ENCODE data around the gene MEOX1.

MEOX1 gene

DNA sequence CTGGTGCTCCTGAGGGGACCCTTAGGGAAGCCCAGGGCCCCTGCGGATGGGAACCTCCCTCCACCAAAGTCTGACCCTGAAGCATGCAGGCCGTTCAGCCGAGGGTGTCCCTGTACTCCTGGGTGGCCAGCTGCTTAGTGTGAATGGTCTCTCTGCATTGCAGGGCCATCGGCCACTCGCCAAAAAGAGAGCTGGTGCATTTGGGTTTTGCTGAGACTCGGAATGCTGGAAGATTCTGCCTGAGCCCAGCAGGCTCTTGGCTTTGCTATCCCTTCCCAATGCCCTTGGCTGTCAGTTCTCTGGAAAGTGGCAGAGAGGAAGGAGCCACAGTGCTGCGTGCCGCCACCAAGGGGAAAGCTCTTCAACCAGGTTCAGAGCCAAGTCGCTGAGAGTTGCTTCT lies 2.8 kb downstream of the MEOX1 start:
- DNase-seq (ENCODE audit: low read depth in 2 of 2), result no peak

DNA sequence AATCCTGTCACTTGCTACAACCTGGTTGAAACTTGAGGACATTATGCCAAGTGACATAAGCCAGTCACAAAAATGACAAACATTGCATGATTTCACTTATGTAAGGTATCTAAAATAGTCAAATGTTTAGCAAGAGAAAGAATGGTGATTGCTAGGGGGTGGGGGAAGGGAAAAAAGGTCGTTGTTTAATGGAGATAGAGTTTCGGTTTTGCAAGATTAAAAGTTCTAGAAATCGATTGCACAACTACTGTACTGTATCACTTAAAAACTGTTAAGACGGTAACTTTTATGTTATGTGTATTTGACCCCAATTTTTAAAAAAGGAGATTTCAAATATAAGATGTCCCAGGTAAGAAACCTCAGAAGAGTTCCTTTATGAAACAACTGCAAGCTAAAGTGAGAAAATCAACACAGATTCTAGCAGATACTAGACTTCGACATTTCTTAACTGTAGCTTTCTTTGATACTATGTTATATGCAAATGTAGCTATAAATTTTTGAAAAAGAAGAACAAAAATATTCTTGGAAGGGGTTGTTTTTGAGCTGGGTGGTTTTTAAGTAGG lies 5.9 kb downstream of the MEOX1 start:
- no peak for DNase-seq (ENCODE audit: low read depth in 2 of 2)

DNA sequence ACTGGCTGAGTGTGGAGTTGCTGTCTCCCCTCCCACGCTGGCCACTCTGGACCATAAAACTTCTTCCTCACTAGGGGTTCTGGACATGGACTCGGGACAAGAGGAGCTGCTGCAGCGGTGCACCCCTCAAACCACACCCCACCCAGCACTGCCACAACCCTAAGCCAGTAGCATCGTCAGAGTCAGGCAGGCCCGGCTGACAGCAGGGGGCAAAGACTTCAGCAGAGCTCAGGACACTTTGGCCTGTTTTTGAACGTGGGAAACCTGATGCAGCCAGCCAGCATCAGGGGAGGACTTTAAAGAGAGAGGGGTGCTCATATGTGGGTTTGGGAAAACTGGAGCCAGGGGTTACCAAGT lies 9.6 kb downstream of the MEOX1 start:
- DNase-seq (ENCODE audit: low read depth in 2 of 2), result no peak

DNA sequence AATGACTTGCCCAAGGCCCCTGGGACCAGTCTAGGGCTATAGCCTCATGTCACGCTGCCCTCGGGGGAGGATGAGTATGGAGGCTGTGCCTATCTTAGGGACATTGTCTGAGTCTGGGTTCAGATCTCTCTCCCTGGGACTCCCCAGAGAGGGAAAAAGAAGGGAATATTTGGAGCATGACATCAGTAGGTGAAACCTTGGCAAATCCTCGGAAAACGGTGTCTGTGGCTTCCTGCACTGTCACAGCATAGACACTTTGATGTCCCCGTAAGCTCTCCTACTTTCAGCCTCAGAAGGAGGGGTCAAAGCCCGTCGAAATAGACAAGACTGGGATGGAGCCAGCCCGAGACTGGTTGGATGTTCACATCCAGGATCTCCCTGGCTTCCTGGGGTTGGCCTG lies 11.3 kb downstream of the MEOX1 start:
- no peak for DNase-seq (ENCODE audit: low read depth in 2 of 2)

DNA sequence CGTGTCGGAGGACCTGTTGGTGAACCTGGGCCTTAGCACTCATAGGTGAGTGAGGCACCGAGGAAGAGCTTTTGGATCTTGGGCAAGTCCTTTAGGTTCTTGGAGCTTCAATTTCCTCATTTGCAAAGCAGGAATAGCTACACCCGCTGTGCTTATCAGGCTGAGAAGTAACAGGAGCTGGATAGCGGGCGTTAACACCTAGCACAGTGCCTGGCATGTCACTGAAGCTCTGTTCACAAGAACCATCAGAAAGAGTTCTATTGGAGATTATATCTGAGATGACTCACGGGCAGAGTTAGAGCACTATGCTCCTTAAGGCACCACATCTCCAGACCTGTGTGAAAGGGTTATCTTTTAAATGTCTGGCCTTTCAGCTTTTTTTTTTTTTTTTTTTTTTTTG lies 12.8 kb downstream of the MEOX1 start:
- no peak for DNase-seq (ENCODE audit: low read depth in 2 of 2)

DNA sequence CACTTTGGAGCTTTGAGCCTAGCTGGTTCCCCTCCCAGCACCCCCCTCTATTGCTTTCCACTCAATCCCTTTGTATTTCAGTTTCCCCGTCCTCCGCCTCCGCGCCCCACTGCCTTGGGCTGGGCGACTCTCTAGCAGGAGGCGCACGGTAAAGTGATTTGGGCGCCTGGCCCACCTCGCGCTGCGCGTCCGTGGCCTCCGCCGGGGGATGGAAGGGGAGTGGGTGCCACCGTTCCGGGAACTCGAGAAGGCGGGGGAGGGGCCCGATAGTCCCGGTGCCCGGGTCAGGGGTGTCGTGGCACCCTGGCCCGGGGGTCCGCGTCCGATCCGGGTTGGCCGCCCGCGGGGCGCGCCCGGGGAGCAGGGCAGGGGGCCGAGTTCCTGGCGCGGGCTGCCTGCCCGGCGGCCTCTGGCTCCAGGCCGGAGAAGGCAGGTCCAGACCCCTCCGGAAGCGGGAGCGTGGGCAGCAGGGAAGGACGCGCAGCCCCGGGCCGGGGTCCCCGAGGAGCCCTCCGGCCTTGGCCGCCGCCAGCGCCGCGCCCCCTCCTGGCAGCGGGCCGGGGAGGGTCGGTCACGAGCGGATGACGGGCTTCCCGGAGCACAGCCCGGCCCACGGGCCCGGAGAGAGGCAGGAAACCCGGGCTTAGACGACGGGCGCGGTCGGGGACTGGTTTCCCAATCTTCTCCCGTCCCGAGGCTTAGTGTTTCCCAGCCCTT lies 15.8 kb downstream of the MEOX1 start:
- no peak for DNase-seq (ENCODE audit: low read depth in 2 of 2)

DNA sequence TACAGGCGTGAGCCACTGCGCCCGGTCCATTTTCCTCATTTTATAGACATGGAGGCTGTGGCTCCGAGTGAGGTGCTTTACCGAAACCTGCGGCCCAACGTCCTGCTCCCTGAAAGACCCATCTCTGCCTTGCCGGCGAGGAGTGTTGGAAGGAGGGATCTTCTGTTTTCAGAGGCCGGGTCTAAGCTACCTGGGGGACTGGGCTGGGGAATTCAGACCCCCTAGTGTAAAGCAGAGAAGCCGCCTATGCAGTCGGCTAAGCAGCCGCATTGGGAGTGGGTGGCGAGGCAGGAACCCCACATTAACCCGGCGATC lies 16.3 kb downstream of the MEOX1 start:
- DNase-seq (ENCODE audit: low read depth in 2 of 2), result no peak

DNA sequence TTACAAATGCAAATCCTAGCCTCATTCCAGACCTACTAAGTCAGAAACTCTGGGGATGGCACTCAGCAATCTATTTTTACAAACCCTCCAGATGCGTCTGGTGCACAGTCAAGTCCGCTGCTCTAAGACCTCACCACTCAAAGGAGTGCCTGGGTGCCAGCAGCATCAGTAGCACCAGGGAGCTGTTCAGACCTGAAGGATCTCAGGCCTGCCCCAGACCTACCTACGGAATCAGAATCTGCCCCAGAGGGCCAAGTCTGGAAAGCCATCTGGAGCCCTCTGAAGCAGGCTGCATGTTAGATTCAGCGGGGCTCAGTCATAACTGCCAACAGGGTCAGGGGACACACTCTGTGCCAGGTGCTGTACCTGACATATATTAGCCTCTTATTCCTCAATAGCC lies 17.6 kb downstream of the MEOX1 start:
- DNase-seq (ENCODE audit: low read depth in 2 of 2), result no peak

DNA sequence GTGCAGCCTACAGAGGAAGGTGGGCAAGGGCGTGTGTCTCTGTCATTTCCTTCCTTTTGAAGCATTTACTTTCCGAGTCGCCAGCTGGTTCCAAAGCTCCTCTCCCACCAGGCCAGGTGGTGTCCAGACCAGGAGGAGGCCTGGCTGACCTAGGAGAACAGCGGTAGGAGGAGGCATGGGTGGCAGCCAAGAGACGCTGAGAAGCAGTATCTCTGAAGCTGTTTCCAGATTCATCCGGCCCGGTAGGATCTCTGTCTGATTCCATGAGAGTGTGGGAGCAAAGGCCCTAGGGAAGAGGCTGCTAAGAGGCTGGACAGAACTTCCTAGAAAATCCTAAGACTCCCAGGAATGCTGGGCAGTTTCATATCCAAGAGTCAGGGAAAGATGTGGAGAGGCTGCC lies 20.3 kb downstream of the MEOX1 start:
- DNase-seq (ENCODE audit: low read depth in 2 of 2), result no peak

DNA sequence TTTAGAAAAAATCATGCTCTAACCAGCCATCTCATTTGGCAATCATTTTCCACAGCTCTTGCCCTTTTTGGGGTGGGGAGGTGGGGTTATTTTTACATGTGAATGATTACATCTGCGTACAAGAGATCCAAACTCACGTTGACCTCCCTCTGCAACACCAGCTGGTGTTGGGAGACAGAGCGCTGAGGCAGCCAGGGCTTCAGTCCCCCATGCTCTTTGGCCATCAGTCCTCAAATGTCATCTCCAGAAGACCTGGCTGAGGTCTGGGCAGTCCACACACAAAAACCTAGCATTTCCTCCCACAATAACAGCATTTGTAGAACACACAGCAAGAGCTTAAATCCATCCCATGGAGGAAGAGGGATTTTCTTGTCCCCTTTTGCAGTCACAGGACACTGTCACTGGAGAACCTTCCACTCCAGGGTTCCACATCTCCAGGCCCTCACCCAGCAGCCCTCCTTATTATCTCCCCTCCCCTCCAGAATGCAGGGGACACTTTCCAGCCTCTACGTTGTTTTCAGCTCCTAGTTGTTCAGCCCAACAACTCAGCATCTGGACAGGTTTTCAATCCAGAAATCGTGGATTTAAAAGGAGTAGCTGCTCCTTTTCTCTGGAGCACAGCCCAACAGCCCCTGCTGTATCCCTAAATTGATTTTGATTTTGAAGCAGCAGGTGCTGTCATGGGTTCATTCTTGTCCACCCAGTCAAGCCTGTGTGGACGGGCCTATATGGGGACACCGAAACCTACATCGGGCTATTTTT lies 21.1 kb downstream of the MEOX1 start:
- no peak for DNase-seq (ENCODE audit: low read depth in 2 of 2)

DNA sequence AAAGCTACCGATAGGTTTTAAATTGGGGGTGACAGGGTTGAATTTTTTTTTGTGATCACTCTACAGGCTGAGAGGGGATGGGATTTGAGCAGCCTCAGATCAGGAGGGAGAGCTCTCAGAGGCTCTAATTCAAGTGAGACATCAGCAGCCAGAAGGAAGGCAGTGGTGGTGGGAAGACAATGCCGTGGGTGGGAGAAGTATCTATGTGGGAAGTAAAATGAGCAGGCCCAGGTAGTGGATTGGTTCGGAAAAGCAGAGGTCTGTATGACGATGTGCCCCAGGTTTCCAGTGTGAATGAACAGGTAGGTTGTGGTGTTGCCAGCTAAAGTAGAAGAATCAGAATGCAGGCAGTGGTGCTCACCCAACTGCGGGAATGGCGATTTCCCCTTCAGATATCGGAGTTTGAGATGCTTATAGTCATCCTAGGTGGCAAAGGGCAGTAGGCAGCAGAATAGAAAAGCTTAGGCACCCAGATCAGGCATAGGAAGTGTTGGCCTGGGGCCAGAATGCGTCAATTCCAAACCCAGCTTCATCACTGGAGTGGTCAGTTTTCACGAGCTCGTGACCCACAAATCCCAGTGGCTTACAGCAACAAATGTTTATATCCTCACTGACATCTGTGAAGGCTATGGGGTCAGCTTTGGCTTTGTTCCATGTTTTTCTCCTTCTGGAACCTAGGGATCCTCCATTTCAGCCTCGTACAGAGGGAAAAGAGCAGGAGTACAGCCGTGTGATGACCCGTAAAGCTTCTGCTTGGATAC lies 24.0 kb downstream of the MEOX1 start:
- no peak for DNase-seq (ENCODE audit: low read depth in 2 of 2)

DNA sequence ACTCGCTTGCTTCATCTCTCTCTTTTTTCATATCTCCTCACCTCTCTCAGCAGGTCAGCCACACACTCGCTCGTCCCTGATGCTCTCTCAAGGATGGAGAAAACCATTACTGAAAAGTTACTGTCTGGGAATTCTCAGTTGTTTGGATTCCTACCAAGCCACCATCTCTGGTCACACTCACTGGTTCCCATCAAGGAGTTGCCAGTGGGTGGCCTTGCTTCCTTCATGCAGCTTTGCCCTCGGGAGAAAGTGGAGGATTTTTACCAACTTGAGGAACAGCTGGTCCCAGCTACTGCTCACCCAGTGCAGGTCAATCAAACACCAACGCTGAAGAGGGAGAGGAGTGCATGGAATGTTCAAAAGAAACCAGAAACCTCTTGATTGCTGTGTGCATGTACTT lies 25.3 kb downstream of the MEOX1 start:
- no peak for DNase-seq (ENCODE audit: low read depth in 2 of 2)

DNA sequence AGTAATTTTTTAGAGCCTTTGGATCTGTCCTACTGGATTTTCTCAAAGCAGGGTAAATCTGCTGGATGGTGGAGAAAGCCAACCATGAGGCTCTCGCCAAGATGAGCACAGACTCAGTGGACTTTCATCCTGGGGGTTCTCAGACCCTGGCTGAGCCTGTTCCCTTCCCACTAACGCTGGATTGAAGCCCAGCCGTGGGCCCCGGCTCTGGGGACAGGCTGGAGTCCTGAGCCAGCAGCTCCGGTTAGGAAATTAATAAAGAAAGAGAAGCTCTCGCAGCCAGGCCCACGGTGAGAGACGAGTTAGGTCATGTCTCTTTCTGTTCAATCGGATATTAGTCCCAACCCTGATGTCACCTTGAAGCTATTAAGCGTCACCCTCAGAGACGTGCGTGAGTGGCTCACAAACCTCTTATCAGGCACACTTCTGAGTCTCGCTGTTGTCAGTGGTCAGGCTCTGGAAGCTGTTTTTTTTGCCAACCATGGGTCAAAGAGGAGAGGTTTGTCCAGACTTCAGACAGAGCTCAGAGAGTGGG lies 27.1 kb downstream of the MEOX1 start:
- no peak for DNase-seq (ENCODE audit: low read depth in 2 of 2)

DNA sequence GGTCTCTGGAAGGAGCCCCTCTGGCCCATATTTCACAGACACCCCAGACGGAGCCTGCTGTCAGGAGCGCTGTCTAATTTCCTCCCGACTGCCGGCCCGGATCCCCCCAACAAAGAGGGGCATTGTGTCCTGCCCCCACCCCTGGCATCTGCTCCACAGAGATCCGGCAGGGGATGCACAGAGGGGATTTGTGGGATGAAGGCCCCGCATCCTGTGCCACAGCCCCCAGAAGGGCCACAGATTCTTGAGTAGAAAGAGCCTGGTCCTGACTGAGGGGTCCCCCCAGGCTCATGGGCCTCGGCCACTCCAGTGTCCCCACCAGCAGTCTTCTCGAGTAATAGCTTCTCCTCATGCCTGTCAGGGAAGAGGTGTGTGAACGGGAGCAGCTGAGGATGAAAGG lies 29.5 kb downstream of the MEOX1 start:
- no peak for DNase-seq (ENCODE audit: low read depth in 2 of 2)

DNA sequence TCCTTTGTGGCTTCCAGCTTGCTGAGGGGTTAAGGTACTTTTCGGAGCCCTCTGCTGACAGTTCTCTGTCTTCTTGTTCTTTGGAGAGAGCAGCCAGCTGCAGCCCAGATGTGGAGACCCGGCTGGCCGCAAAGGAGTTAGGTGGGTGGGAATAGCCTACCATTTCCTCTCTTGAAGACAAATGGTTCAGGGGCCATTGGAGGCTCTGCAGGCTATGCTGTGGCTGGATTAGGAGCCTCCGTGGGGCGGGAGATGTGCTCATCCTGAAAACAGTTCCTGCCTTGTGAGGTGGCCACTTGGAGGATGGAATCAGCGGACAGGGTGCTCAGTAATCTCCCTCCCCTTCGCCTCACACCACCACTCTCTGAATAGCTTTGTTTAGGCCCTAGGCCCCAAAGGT lies 30.3 kb downstream of the MEOX1 start:
- no peak for DNase-seq (ENCODE audit: low read depth in 2 of 2)

DNA sequence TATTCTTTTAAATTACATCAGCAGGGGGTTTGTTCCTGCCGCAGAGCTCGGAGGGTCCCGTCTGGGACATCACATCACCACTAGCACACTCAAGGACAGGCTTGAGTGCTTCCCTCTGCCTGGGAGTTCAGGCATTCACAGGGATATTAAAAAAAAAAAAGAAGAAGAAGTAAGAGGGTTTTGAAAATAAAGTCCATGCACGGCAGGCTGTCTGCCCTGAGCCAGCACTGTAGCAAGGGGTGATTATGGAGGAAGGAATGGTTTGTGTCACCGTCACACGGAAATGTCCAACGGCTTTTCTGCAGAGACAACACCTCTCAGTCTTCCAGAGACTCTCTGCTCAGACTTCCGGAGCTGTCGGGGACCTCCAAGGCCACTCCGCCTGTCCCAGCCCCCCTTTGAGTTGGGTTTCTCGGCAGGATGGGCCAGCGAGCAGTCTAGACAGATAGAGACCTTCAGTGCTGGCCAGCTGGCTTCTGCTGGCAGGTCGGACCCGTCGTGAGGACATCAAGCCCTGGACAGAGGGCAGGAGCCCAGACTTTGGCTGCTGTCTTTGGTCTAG lies 33.6 kb downstream of the MEOX1 start:
- DNase-seq (ENCODE audit: low read depth in 2 of 2), result no peak

DNA sequence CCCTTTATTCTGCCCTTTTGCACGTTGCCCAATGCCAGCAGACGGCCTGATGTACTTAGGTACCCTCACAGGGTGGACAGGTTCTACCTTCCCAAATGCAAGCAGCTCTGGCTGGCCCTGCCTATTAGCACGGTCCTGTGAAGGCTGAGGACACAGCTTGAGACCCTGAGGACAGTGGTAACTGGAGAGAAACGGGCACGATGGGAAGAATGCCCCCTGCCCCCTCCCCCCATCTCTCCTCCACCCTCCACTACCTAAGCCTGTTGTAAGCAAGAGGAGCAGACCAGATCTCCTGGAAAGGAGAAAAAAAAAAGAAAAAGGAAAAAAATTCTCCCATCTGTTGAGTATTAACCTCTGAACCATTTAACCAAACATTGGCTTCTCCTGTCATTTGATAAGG lies 34.1 kb downstream of the MEOX1 start:
- DNase-seq (ENCODE audit: low read depth in 2 of 2), result no peak

DNA sequence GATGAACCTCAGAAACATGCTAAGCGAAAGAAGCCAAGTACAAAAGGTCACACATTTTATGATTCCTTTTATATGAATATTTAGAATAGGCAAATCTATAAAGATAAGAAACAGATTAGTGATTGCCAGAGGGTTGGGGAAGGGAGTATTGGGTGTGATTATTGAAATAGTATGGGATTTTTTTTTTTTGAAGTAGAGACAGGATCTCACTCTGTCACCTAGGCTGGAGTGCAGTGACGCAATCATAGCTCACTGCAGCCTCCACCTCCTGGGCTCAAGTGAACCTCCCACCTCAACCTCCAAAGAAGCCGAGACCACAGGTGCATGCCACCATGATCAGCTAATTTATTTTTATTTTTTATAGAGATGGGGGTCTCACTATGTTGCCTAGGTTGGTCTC lies 35.7 kb downstream of the MEOX1 start:
- no peak for DNase-seq (ENCODE audit: low read depth in 2 of 2)

DNA sequence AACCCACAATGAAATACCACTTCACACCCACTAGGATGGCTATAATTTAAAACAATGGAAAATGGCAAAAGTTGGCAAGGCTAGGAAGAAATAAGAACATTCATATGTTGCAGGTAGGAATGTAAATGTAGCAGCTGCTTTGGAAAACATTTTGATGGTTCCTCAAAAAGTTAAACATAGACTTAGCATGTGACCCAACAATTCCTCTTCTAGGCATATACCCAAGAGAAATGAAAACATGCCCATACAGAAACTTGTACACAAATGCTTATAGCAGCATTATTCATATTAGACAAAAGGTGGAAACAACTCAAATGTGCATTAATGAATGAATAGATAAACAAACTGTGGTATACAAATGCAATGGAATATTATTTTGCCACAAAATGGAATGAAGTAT lies 36.1 kb downstream of the MEOX1 start:
- DNase-seq (ENCODE audit: low read depth in 2 of 2), result no peak

DNA sequence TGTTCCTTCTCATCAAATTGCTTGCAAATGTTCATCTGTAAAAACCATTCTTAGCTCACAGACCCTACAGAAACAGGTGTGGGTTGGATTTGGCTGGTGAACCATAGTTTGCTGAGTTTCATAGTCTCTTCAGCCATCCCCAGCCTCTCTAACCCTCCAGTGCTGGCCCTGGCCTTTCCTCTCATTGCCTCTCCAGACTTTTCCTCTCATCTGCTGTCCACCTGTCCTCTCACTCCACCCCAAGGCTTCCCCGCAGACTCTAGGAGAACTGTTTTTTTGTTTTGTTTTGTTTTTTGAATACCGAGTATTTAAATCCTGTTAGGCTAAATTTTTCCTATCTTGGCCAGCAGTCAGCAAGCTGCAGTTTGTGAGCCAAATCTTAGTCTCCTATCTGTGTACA lies 41.1 kb downstream of the MEOX1 start:
- no peak for DNase-seq (ENCODE audit: low read depth in 2 of 2)

DNA sequence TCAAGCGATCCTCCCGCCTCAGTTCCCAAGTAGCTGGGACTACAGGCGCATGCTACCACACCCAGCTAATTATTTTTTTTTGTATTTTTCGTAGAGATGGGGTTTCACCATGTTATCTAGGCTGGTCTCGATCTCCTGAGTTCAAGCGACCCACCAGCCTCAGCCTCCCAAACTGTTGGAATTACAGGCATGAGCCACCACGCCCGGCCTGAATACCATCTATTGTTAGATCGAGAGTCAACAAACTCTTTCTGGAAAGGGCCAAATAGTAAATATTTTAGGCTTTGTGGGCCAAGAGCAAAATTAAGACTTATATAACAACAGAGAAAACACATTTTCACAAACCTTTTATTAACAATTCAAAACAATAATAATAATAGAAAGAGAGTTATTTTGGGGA lies 41.6 kb downstream of the MEOX1 start:
- no peak for DNase-seq (ENCODE audit: low read depth in 2 of 2)

DNA sequence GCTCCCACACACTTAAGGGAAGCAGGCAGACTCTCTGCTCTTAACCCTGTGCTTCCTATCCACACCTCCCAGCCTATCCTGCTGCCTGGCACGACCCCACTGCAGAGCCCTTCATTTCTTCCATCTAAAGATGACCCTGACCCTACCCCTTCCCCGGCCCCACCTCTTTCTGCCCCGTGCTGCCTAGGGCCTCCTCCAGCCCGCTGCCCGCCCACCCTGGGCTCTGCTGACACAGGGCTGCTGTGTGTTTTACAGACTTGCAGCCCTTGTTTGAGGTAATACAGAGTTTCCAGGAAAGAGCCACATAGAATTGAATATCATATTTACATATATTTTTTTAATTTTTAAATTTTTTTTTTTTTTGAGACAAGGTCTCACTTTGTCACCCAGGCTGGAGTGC lies 42.0 kb downstream of the MEOX1 start:
- DNase-seq (ENCODE audit: low read depth in 2 of 2), result no peak

Measured in activated CD4-positive, alpha-beta T cell treated with anti-CD3 and anti-CD28 coated beads for 24 hours (primary cell).